Measurements from ENCODE around the gene HNRNPUL2.
"Not testable (repeated sequence)": the region's sequence is repeated elsewhere in the genome, so short reads cannot be mapped to it uniquely, and the experiment has no call there.

The HNRNPUL2 gene

DNA sequence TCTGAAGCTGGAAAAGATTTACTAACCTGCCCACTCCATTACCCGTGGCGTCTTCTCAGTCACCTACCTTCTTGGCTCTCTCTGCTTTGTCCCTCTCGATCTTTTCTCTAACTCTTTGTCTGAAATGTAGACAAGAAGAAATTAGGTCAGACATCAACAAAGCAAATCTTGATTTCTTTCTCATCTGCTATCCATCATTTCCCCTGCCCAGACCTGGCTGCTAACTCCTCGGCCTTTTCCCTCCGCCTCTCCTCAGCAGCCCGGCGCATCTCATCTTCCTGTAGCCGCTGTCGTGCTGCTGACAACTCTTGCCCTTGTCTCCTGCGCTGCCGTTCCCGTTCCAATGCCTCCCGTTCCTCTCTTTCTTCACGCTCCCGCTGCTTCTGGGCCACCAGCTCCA, 49.5 kb downstream of the HNRNPUL2 start:
- TF ChIP-seq GABPA (IDR thresholded peaks at IDR 0.05; ENCODE audit: low read depth) (no peak), POLR2AphosphoS5 (IDR thresholded peaks at IDR 0.05; ENCODE audit: low read depth) (no peak), SPI1 (IDR thresholded peaks at IDR 0.05; ENCODE audit: borderline replicate concordance, low read depth) (no peak)
- TF ChIP-seq, protein P1, sequence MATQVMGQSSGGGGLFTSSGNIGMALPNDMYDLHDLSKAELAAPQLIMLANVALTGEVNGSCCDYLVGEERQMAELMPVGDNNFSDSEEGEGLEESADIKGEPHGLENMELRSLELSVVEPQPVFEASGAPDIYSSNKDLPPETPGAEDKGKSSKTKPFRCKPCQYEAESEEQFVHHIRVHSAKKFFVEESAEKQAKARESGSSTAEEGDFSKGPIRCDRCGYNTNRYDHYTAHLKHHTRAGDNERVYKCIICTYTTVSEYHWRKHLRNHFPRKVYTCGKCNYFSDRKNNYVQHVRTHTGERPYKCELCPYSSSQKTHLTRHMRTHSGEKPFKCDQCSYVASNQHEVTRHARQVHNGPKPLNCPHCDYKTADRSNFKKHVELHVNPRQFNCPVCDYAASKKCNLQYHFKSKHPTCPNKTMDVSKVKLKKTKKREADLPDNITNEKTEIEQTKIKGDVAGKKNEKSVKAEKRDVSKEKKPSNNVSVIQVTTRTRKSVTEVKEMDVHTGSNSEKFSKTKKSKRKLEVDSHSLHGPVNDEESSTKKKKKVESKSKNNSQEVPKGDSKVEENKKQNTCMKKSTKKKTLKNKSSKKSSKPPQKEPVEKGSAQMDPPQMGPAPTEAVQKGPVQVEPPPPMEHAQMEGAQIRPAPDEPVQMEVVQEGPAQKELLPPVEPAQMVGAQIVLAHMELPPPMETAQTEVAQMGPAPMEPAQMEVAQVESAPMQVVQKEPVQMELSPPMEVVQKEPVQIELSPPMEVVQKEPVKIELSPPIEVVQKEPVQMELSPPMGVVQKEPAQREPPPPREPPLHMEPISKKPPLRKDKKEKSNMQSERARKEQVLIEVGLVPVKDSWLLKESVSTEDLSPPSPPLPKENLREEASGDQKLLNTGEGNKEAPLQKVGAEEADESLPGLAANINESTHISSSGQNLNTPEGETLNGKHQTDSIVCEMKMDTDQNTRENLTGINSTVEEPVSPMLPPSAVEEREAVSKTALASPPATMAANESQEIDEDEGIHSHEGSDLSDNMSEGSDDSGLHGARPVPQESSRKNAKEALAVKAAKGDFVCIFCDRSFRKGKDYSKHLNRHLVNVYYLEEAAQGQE (IDR thresholded peaks at IDR 0.05; ENCODE audit: insufficient replicate concordance, low read depth) = no peak
- TF ChIP-seq, protein P2, sequence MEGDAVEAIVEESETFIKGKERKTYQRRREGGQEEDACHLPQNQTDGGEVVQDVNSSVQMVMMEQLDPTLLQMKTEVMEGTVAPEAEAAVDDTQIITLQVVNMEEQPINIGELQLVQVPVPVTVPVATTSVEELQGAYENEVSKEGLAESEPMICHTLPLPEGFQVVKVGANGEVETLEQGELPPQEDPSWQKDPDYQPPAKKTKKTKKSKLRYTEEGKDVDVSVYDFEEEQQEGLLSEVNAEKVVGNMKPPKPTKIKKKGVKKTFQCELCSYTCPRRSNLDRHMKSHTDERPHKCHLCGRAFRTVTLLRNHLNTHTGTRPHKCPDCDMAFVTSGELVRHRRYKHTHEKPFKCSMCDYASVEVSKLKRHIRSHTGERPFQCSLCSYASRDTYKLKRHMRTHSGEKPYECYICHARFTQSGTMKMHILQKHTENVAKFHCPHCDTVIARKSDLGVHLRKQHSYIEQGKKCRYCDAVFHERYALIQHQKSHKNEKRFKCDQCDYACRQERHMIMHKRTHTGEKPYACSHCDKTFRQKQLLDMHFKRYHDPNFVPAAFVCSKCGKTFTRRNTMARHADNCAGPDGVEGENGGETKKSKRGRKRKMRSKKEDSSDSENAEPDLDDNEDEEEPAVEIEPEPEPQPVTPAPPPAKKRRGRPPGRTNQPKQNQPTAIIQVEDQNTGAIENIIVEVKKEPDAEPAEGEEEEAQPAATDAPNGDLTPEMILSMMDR (IDR thresholded peaks at IDR 0.05; ENCODE audit: insufficient read depth, low read length) = no peak
- peak overlapping the region; percentile 100 for H3K4me3 ChIP-seq (replicated peaks; ENCODE audit: insufficient read depth, low read length)

DNA sequence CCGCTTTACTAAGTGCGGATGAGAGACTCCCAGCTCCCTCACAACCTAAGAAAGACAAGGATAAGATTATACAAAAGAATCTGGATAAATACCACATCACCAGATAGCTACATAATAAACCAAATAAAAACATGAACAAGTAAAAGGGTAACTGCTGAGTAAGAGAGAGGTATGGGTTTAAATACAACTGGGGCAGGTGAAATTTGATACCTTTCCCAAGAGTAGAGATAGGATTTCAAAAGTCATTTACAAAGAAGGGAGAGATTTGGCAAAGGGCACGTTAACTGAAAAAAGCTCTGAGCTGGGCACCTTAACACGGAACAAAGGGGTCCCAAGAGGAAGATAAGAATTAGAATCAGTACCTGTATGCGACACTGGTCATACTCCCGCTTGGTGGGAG, 50.1 kb downstream of the HNRNPUL2 start:
- TF ChIP-seq, protein P1 (IDR thresholded peaks at IDR 0.05; ENCODE audit: insufficient replicate concordance, low read depth) = no peak
- TF ChIP-seq GABPA (IDR thresholded peaks at IDR 0.05; ENCODE audit: low read depth) (no peak), POLR2AphosphoS5 (IDR thresholded peaks at IDR 0.05; ENCODE audit: low read depth) (no peak)
- H3K27ac ChIP-seq (replicated peaks) = no peak overlapping the region; the same call in 1 of the 2 replicates
- no peak overlapping the region for H3K4me3 ChIP-seq (replicated peaks; ENCODE audit: insufficient read depth, low read length)
- no peaks in the 10 kb centered on the region for H3K27me3 ChIP-seq (ENCODE audit: insufficient read depth, poor library complexity, severe bottlenecking)
- no peak for DNase-seq (ENCODE audit: low read depth in 1 of 2, low spot score in 1 of 2)

More for the DNA sequence above, 49.5 kb downstream of the HNRNPUL2 start:
- Histone ChIP-seq H3K27ac (replicated peaks) (peak overlapping the region; percentile 89), H3K27me3 (ENCODE audit: insufficient read depth, poor library complexity, severe bottlenecking) (no peaks in the 10 kb centered on the region)
- no peak for DNase-seq (ENCODE audit: low read depth in 1 of 2, low spot score in 1 of 2)

DNA sequence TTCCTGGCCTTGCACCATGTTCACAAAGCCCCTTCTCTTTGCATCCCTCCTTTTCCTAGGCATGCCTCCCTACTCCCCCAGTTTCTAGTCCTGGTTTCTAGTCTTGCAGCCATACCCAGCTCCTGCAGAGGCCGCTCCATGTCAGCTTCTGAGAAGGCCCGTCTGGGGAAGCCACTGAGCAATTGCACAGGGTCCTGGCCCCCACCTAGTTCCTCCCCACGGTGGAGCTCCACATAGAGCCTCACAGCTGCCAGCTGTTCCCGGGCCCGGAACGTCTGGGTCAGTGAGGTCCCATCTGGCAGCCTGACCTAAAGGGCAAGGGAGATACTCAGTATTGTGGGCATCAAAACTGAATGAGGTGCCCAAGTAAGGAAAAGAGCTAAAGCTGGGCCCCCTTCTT, 50.6 kb downstream of the HNRNPUL2 start:
- H3K27ac ChIP-seq (replicated peaks) = no peak overlapping the region
- H3K4me3 ChIP-seq (replicated peaks; ENCODE audit: insufficient read depth, low read length) = no peak overlapping the region
- TF ChIP-seq, protein P2 (IDR thresholded peaks at IDR 0.05; ENCODE audit: insufficient read depth, low read length) = no peak
- TF ChIP-seq GABPA (IDR thresholded peaks at IDR 0.05; ENCODE audit: low read depth) (no peak), POLR2AphosphoS5 (IDR thresholded peaks at IDR 0.05; ENCODE audit: low read depth) (no peak), SPI1 (IDR thresholded peaks at IDR 0.05; ENCODE audit: borderline replicate concordance, low read depth) (no peak)
- TF ChIP-seq, protein P1 (IDR thresholded peaks at IDR 0.05; ENCODE audit: insufficient replicate concordance, low read depth) = no peak
- H3K27me3 ChIP-seq (ENCODE audit: insufficient read depth, poor library complexity, severe bottlenecking) = no peaks in the 10 kb centered on the region
- DNase-seq (ENCODE audit: low read depth in 1 of 2, low spot score in 1 of 2) = no peak

DNA sequence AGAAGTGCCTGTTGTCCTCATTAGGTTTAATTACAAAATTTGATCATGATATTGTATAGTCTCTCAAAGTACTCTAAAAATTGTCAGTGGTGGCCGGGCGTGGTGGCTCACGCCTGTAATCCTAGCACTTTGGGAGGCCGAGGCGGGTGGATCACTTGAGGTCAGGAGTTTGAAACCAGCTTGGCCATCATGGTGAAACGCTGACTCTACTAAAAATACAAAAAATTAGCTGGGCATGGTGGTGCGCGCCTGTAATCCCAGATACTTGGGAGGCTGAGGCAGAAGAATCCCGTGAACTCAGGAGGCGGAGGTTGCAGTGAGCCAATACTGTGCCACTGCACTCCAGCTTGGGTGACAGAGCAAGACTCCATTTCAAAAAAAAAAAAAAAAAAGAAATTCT, 51.8 kb downstream of the HNRNPUL2 start:
- not testable (repeated sequence) for DNase-seq (ENCODE audit: low read depth in 1 of 2, low spot score in 1 of 2); H3K27me3 ChIP-seq (ENCODE audit: insufficient read depth, poor library complexity, severe bottlenecking); H3K4me3 ChIP-seq (replicated peaks; ENCODE audit: insufficient read depth, low read length); H3K27ac ChIP-seq (replicated peaks)
